Large intestine (tissue), 3 donors: Measurements from ENCODE around the gene RAB3GAP2. TPM values are rescaled to one million over a fixed set of nuclear protein-coding genes. Genes with fewer than 3 reads are reported as not detected.
A peak's percentile ranks its signal among the peaks of the same experiment; 100 is the strongest.

Source experiments
- DNase-seq, 2 donors: peaks; one replicate each; pipeline versions ENCODE4 v3.0.0 to v3.0.0-alpha.2; 2013
- H3K27ac ChIP-seq: one replicate; pipeline ENCODE4 v1.5.1; 2013; ENCODE audit warnings: low read length
- H3K27me3 ChIP-seq: 2 replicates; pipeline ENCODE4 v1.6.1; 2013; ENCODE audit warnings: low read length; ENCODE audit not compliant: control insufficient read depth, insufficient read depth
- H3K36me3 ChIP-seq: 2 replicates; pipeline ENCODE4 v1.6.1; 2013; ENCODE audit warnings: low read length; ENCODE audit not compliant: control insufficient read depth, insufficient read depth
- H3K4me1 ChIP-seq: one replicate; pipeline ENCODE4 v1.6.1; 2013; ENCODE audit warnings: low read length; ENCODE audit not compliant: control insufficient read depth, insufficient read depth
- H3K4me3 ChIP-seq: one replicate; pipeline ENCODE4 v1.5.1; 2013; ENCODE audit warnings: low read length
- H3K9me3 ChIP-seq: one replicate; pipeline ENCODE4 v1.6.1; 2013; ENCODE audit warnings: mild to moderate bottlenecking, low read depth, low read length, moderate library complexity; ENCODE audit not compliant: control insufficient read depth
- WGBS: methylation state at CpG from one replicate; pipeline ENCODE4 v1.1.5; 2013; ENCODE audit warnings: low lambda C conversion rate; ENCODE audit not compliant: insufficient coverage; 5-methylcytosine and 5-hydroxymethylcytosine counted together
- polyA plus RNA-seq: library from polyadenylated mRNA; unstranded; fragments of 120-200 nt; gene quantifications from one replicate; pipeline ENCODE4 v1.2.1, GENCODE V29; 2013

The RAB3GAP2 gene
- polyA plus RNA-seq, 1 donor: 27.7 TPM

DNA sequence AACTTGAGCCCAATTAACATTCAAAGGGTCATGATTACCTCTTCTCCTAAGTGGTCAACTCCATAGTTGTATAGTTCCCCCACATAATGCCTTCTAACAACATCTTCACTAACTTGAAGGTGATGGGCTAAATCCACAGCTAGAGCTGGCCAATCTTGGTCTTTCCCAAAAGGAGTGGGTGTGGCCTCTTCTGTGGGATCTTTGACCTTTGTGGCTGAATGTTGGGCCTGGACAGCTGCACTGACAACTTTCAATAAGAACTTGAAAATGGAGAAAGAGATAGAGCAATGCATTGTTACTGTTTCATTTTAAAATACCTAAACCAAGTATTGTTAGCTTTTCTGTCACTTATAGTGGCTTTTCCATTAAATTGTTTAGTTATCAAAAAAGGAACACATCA is 119.1 kb downstream of the RAB3GAP2 start:
- Histone ChIP-seq H3K27me3 (no peaks in the 10 kb centered on the region), H3K27ac (no peak overlapping the region), H3K4me1 (no peaks in the 10 kb centered on the region), H3K36me3 (peaks cover 56% of the 10 kb centered on the region), H3K4me3 (no peak overlapping the region), H3K9me3 (no peaks in the 10 kb centered on the region)
- DNase-seq: no peak

DNA sequence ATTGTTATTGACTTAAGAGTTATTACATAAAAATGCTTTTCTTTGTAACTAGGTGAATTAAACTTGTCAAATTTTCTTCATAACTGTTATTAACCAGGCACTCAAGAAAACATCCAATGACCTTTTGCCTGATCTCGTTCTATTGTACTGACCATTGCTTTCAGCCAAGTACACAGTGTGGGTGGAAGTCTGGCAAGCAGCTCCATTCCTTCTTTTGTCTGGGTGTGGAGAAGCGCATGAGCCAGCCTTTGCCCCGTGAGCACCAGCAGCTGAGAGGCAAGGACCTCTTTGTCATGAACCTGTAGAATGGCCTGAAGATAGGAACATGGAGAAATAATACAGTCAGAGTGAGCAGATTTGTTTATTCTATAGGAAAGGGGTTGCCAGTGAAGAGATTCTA is 120.8 kb downstream of the RAB3GAP2 start:
- no peaks in the 10 kb centered on the region for H3K27me3 ChIP-seq
- H3K27ac ChIP-seq: no peak overlapping the region
- no peak for DNase-seq
- WGBS: 43% methylated on average over 1 of the region's 3 CpGs
- H3K9me3 ChIP-seq: no peaks in the 10 kb centered on the region
- H3K4me3 ChIP-seq: no peak overlapping the region
- H3K36me3 ChIP-seq: peaks cover 44% of the 10 kb centered on the region
- H3K4me1 ChIP-seq: no peaks in the 10 kb centered on the region

DNA sequence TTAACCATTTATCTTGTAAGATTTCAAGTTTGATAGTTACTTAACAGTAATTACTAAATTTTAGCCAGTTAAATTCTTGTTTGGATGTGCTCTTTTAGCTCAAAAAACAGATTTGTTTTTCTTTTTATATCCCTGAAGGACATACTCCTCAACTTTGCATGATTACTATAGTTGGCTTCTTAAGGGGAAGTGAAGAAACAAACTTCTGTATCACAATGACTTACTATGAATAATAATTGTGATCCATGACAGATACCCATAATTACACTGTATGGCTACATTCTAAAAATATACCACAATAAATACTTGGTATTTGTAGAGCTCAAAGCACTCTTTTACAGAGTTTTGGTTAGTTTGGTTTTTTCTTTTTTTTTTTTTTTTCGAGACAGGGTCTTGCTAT is 122.5 kb downstream of the RAB3GAP2 start:
- no CpG with 5 or more reads among the region's 1 CpG for WGBS
- Histone ChIP-seq H3K4me3 (no peak overlapping the region), H3K4me1 (no peaks in the 10 kb centered on the region), H3K36me3 (peaks cover 43% of the 10 kb centered on the region), H3K27ac (no peak overlapping the region), H3K27me3 (no peaks in the 10 kb centered on the region), H3K9me3 (no peaks in the 10 kb centered on the region)
- no peak for DNase-seq

DNA sequence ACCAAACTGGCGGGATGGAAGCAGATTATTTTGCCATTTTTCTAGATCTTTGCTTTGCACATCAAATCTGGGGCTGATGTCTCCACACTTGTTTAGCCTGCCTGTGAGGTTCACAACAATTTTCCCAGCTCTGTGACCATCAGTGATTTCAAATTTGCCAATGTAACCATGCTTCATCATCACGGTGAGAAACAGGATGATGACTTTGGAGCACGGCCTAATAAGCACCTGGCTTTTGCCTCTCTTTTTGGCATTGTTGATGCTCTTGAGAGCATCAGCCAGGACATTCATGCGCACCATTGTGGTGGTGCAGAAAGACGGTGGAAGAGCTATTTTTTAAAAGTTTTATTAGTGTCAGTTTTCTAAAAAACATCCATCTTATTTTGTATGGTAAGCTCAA is 128.2 kb downstream of the RAB3GAP2 start:
- peaks cover 48% of the 10 kb centered on the region for H3K36me3 ChIP-seq

DNA sequence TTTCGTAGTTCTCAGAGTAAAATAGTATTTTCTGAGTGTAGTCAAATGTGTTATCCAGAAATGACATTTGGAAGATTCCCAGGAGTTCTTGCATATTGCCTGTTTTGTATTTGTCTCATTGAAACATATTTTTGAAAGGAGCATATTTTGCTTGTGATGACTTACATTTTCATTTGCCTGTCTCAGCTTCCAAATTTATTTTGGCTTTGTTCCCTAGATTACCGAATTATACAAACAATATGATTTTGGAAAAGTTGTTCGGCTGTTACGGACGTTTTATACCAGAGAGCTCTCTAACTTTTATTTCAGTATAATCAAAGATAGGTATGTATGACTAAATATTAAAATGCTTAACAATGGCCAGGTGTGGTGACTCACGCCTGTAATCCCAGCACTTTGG is 132.3 kb downstream of the RAB3GAP2 start:
- Histone ChIP-seq H3K4me1 (no peaks in the 10 kb centered on the region), H3K4me3 (no peak overlapping the region), H3K27me3 (no peaks in the 10 kb centered on the region), H3K36me3 (peaks cover 50% of the 10 kb centered on the region), H3K9me3 (no peaks in the 10 kb centered on the region), H3K27ac (no peak overlapping the region)
- 86% methylated on average over 1 of the region's 6 CpGs for WGBS
- DNase-seq: no peak

More for the DNA sequence above, 128.2 kb downstream of the RAB3GAP2 start:
- H3K4me1 ChIP-seq: no peaks in the 10 kb centered on the region
- H3K9me3 ChIP-seq: no peaks in the 10 kb centered on the region
- no peaks in the 10 kb centered on the region for H3K27me3 ChIP-seq
- DNase-seq: no peak
- H3K4me3 ChIP-seq: no peak overlapping the region
- no peak overlapping the region for H3K27ac ChIP-seq
- no CpG with 5 or more reads among the region's 5 CpGs for WGBS

DNA sequence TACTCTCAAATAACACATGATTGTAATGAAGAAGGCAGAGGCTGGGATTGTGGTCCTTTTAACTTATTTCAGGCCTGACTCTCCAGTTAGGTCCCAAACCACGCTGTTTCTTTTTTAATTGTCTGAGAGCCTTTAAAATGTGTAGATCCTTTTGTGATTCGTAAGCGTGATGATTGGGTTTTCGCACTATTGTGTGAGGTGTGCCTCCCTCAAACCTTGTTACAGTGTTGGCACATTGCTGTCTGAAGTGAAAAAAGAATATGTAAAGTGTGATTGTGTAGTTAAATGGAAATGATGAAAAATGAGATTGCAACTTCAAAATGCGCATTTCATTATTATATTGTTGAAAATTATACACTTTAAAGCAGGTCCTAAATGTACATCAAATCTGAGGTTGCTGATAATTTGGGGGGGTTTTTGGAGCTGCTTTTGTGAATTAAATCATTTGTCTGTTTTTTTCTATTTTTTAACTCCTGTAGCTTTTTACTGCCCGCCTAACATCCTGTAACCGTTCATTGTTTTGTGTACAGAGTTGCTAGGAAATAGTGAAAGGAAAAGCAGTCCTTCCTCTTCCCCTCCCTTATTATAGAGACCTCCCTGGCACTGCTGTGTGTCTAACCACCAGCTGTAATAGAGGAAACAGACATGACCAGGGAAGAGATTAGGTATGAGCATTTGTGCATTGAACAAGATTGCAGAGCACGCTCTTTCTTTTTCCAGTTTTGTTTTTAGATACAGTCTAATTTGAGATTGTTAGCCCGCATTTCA is 135.1 kb downstream of the RAB3GAP2 start:
- peaks cover 55% of the 10 kb centered on the region for H3K36me3 ChIP-seq
- H3K9me3 ChIP-seq: no peaks in the 10 kb centered on the region
- WGBS: 60% methylated on average over 5 of the region's 9 CpGs
- DNase-seq: peak; percentile 33 to 67
- H3K27ac ChIP-seq: no peak overlapping the region
- H3K4me3 ChIP-seq: no peak overlapping the region
- H3K27me3 ChIP-seq: no peaks in the 10 kb centered on the region
- no peaks in the 10 kb centered on the region for H3K4me1 ChIP-seq

DNA sequence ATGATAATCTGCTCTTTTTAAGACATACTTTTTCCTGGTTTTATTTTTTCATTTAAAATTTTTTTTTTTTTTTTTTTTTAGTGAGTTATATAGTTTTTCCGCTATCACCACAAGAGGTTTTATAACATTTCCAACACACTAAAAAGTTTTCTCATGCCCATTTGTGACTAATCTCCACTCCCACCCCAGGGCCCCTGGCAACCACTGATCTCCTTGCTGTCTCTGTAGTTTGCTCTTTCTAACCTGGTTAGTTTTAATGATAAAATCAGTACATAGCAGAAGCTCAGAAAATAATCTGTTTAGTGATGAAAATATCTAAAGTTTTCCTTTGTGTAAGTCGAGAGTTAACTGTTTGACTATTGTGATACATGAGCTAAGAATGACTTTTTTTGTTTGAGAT is 136.5 kb downstream of the RAB3GAP2 start:
- DNase-seq: no peak
- no CpG with 5 or more reads among the region's 2 CpGs for WGBS
- no peaks in the 10 kb centered on the region for H3K4me1 ChIP-seq
- no peaks in the 10 kb centered on the region for H3K27me3 ChIP-seq
- no peak overlapping the region for H3K27ac ChIP-seq
- peaks cover 43% of the 10 kb centered on the region for H3K36me3 ChIP-seq
- H3K4me3 ChIP-seq: no peak overlapping the region
- no peaks in the 10 kb centered on the region for H3K9me3 ChIP-seq

DNA sequence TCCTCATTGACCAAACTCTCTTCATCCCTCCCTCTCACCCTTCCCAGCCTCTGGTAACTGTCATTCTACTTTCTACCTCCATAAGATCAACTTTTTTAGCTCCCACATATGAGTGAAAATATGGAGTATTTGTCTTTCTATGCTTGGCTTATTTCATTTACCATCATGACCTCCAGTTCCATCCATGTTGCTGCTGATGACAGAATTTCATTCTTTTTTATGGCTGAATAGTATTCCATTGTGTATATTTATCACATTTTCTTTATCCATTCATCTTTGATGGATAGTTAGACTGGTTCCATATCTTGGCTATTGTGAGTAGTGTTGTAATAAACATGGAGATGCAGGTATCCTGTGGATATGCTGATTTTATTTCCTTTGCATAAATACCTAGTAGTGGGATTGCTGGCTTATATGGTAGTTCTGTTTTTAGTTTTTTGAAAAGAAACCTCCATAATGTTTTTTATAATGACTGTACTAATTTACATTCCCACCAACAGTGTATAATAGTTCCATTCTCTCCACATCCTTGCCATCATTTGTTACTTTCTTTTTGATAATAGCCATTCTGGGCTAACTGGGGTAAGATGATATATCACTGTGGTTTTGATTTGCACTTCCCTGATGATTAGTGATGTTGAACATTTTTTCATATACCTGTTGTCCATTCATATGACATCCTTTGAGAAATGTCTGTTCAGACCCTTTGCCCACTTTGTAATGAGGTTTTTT is 142.6 kb downstream of the RAB3GAP2 start:
- H3K27ac ChIP-seq: no peak overlapping the region
- H3K27me3 ChIP-seq: no peaks in the 10 kb centered on the region
- H3K4me3 ChIP-seq: no peak overlapping the region
- no peak for DNase-seq
- no peaks in the 10 kb centered on the region for H3K9me3 ChIP-seq
- H3K36me3 ChIP-seq: peaks cover 24% of the 10 kb centered on the region
- peaks cover 7% of the 10 kb centered on the region for H3K4me1 ChIP-seq

DNA sequence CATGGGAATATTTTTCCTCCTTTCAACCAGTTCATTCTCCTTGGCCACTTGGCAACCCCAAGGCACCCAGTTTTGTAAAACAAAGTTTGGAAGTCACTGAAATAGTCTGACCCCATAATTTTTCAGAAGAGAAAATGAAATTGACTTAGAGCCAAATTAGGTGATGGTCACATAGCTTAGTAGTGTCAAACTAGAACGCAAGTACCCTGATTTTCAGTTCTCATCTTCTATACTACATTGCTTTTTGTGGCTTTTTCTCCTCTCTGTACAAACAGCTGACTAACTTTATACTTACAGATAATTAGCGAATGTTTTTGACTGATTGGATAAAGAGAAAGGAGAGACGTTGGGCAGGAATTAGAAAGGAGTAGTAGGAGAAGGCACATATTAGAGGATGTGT is 145.2 kb downstream of the RAB3GAP2 start:
- Histone ChIP-seq H3K27me3 (no peaks in the 10 kb centered on the region), H3K27ac (no peak overlapping the region), H3K36me3 (peaks cover 14% of the 10 kb centered on the region), H3K9me3 (no peaks in the 10 kb centered on the region), H3K4me1 (peaks cover 22% of the 10 kb centered on the region), H3K4me3 (no peak overlapping the region)
- no peak for DNase-seq
- 93% methylated on average over 2 of the region's 3 CpGs for WGBS

DNA sequence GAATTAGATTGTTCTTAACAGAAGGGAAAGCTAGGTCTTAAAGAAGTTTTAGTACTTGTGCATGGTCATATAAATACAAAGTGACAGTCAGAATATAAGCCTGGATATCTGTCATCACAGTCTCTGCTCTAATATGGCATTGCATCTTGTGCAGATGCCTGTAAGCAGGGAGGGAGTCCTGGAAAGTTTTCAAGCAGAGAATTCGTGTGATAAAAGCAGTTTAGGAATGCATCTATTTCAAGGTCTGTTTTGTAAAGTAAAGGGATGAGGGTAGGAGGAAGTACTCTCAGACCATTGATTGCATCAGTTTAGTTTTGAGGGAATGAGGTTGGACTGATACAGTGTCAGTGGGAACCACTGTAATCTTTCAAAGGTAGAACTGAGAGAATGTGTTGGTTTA is 147.7 kb downstream of the RAB3GAP2 start:
- peak in 1 of 2 donors; percentile 59 for DNase-seq
- no CpG with 5 or more reads among the region's 1 CpG for WGBS
- Histone ChIP-seq H3K9me3 (no peaks in the 10 kb centered on the region), H3K36me3 (peaks cover 14% of the 10 kb centered on the region), H3K27ac (peak overlapping the region; percentile 100), H3K4me1 (peaks cover 40% of the 10 kb centered on the region), H3K27me3 (no peaks in the 10 kb centered on the region), H3K4me3 (no peak overlapping the region)

DNA sequence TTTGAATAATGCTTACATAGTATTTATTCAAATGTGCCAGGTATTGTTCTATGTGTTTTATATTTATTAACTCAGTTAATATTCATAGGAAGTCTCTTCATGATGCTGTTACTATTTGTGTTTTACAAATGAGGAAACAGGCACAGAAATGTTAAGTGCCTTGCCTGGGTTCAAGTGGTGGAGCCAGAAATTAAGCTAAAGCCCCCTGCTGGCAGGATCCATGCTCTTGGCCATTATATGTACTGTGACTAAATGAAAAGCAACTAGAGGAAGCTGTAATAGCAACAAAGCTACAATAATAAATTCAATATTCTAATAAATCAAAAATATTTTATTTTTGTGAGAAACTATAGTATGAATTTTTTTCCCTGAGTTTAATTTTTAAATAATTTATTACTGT is 148.4 kb downstream of the RAB3GAP2 start:
- H3K27ac ChIP-seq: peak overlapping the region; percentile 100
- DNase-seq: no peak
- H3K4me1 ChIP-seq: peaks cover 40% of the 10 kb centered on the region

More for the DNA sequence above, 148.4 kb downstream of the RAB3GAP2 start:
- no peaks in the 10 kb centered on the region for H3K27me3 ChIP-seq
- H3K4me3 ChIP-seq: no peak overlapping the region
- H3K36me3 ChIP-seq: peaks cover 11% of the 10 kb centered on the region
- no peaks in the 10 kb centered on the region for H3K9me3 ChIP-seq
